ENCODE data around the gene EYS.

DNA sequence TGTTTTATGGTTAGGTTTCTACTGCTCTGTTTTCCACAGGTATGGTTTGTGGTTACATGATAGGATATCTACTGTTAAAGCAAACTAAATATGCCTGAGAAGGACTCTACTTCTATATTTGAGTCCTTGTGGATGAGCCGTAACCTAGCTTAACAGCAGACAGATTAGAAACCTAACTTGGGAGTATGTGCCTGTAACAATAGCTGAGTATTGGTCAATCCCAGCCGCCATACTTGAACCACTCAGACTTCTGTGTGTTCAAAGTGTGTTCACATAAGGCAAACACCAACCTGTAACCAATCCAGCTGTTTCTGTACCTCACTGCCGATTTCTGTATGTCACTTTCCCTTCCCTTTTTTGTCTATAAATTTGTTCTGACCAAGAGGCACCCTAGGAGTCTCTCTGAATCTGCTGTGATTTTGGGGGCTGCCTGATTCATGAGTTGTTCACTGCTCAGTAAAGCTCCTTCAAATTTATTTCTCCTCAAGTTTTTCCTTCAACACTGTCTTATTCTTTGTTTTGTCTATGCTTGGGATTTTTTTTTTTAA lies 2034.4 kb downstream of the EYS start:
- TF ChIP-seq, protein P1, sequence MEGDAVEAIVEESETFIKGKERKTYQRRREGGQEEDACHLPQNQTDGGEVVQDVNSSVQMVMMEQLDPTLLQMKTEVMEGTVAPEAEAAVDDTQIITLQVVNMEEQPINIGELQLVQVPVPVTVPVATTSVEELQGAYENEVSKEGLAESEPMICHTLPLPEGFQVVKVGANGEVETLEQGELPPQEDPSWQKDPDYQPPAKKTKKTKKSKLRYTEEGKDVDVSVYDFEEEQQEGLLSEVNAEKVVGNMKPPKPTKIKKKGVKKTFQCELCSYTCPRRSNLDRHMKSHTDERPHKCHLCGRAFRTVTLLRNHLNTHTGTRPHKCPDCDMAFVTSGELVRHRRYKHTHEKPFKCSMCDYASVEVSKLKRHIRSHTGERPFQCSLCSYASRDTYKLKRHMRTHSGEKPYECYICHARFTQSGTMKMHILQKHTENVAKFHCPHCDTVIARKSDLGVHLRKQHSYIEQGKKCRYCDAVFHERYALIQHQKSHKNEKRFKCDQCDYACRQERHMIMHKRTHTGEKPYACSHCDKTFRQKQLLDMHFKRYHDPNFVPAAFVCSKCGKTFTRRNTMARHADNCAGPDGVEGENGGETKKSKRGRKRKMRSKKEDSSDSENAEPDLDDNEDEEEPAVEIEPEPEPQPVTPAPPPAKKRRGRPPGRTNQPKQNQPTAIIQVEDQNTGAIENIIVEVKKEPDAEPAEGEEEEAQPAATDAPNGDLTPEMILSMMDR (IDR thresholded peaks at IDR 0.05), result no peak
- TF ChIP-seq EP300 (IDR thresholded peaks at IDR 0.05) (no peak), POLR2AphosphoS5 (IDR thresholded peaks at IDR 0.05) (no peak), POLR2A (IDR thresholded peaks at IDR 0.05; ENCODE audit: low read depth) (no peak)
